Inferior parietal cortex (tissue), 1 donor: ENCODE data around the gene YBEY.
"Not testable (repeated sequence)": the region's sequence is repeated elsewhere in the genome, so short reads cannot be mapped to it uniquely, and the experiment has no call there.

Experiments used
- DNase-seq: peaks from one replicate; pipeline ENCODE4 v3.0.0-alpha.2; 2016; ENCODE audit errors: extremely low spot score

YBEY gene

DNA sequence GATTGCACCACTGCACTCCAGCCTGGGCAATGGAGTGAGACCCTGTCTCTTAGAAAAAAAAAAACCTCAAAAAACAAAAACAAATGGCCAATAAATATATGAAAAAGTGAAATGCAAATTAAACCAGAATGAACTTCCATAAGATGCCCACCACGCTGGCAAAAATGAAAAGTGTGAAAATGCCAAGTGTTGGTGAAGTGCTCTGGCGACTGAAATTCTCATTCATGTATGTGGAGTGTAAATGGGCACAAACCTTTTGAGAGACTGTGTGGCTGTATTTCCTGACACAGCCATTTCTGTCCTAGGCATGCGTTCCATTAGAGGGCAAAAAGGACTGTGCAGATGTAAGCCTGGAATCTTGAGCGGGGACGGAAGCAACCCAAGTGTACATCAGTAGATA lies 18.3 kb downstream of the YBEY start:
- no peak for DNase-seq

DNA sequence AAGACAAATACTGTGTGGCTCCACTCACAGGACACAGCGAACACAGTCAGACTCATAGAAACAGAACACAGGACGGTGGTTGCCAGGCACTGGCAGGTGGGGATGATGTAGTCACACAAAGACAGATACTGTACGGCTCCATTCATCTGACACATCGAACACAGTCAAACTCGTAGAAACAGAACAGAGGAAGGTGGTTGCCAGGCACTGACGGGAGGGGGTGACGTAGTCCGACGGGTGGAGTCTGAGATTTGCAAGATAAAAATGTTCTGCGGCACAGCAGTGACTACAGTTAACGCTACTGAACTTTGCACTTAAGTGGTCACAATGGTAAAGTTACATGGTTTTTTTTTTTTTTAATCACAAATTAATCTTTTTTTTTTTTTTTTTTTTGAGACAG lies 18.8 kb downstream of the YBEY start:
- no peak for DNase-seq

DNA sequence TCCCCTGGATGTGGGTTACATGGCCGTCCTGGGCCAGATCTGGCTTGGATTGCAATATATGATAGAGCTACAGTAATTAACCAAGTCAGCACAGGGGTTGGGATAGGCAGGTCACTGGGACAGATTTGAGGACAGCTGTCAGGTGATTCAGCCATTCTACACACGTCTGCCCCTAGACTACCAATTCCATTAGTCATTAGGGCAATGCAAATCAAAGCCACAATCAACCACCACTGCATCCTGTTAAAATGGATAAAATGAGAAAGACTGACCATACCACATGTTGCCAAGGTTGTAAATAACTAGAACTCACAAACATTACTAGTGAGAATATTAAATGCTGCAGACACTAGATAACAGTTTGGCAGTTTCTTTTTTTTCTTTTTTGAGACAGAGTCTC lies 21.5 kb downstream of the YBEY start:
- DNase-seq, result no peak

DNA sequence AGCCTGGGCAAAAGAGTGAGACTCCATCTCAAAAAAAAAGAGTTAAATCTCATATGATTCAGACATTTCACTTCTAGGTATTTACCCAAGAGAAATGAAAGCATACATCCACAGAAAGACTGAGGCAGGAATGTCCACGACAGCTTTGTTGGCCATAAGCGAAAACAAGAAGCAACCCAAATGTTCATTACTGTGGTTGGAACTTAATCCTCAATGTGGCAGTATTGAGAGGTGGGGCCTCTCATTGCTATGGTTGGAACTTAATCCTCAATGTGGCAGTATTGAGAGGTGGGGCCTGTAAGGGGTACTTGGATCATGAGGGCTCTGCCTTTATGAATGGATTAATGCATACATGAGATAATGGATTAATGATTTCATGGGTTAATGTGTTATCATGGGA lies 22.3 kb downstream of the YBEY start:
- no peak for DNase-seq

DNA sequence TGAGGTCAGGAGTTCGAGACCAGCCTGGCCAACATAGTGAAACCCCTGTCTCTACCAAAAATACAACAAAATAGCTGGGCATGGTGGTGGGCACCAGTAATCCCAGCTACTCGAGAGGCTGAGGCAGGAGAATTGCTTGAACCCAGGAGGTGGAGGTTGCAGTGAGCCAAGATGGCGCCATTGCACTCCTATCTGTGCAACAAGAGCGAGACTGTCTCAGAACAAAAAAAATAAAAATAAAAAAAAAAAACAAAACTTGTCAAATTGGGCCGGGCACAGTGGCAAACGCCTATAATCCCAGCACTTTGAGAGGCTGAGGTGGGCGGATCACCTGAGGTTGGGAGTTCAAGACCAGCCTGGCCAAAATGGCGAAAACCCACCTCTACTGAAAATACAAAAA lies 24.1 kb downstream of the YBEY start:
- DNase-seq, result not testable (repeated sequence)

DNA sequence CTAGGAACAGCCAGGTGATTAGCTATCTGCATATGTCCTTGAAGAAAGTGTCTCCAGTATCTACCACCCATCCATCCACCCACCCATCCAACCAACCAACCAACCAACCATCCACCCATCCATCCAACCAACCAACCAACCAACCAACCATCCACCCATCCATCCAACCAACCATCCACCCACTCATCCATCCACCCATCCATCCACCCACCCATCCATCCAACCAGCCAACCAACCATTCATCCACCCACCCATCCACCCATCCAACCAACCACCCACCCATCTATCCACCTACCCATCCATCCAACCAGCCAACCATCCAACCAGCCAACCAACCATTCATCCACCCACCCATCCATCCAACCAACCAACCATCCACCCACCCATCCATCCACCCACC lies 25.4 kb downstream of the YBEY start:
- no peak for DNase-seq

DNA sequence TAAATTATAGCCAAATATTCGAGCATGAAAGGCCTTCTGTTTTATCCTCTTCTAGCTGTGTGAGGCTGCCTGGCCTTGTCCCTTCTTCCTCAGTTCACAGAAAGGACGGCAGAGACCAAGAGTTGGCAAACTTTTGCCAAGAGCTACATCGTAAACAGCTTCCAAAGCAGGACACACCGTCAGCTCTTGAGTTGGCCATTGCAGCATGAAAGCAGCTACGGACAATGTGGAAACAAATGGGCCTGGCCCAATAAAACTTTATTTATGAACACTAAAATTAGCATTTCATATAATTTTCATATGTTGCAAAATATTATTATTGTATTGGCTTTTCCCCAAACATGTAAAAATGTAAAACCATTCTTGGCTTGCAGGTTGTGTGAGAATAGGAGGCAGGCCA lies 26.8 kb downstream of the YBEY start:
- no peak for DNase-seq

DNA sequence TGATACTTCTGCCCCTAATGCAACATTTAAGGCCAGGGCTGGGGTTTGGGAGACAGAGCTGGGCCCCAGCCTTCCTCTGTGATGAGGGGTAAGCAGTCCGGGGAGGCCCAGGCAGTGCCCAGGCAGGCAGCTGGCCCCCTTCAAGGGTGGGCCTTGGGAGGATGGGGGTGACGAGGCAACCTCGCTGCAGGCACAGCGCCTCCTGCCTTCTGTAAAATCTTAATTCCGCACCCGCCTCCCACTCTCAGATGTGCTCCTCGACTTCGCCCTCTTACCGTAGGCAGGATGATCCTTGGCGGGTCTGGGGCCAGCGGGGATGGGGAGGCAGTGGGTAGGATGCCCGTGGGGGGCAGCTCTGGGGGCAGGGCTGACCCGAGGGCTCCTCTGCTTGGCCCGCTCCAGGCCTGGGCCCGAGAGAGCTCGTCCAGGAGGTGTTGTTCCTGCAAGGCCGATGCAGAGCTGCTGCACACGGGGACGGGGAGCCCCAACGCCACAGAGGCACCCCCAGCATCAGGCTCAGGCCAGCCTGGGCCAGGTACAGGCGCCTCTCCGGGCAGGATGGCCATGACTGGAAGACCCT lies 28.4 kb downstream of the YBEY start:
- DNase-seq, result no peak

DNA sequence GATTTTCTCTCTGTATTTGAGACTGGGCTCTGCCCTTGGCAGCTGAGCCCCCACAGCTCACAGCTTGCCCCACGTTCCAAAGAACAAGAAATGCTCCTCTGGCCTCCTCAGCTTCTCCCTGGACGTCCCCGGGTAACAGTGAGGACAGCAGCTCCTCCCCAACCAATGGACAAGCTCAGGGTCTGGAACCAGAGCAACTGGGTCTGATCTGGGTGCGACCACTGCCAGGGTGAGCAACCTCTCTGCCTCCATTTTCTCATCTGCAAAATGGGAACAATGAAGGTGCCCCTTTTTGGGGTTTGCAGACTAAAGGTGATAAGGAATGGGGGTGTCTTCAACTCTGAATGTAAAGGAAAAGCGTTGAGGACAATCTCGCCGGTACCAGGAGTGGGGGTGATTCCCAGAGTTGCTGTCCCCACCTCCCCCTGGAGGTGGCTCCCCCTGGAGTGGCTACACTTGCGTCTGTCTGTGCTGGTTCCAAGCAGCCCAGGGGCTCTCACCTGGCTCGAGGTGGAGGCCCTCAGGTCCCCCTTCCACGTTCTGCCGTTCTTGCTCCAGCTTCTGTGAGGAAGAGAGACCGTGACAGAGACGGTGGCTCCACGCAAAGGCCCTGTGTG lies 30.7 kb downstream of the YBEY start:
- DNase-seq, result no peak

DNA sequence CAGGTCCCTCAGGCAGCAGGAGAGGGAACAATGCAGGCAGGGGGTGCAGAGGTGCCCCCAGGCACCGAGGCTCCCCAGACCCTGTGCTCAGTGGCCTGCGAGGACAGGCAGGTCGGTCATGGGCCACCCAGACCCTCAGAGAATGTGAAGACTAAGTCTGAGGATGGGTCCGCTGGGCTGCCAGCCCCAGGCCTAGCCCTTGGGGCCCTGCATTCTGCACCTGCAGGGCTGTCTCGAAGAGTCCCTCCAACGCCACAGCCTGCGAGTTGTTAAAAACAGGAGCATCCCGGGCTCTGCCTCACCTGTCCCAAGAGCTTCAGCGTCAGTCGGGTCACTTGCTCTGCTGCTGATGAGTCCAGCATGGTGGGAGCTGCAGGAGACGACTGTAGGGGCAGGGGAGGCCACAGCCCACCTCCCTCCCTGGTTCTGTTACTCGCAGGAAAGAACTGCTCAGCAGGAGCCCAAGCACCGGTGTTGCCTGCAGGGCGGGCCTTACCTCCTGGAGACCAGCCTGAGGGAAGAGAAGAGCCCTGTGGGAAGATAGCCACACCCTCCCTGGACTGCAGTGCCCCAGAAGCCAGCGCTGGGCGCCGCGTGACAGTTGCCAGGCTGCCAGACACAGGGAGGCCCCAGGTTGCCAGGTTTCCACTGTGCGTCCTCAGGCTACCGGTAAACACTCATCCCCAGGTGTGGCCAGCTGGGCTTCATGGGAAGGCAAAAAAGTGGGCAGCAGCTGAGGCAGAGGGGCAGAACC lies 31.7 kb downstream of the YBEY start:
- DNase-seq, result no peak

DNA sequence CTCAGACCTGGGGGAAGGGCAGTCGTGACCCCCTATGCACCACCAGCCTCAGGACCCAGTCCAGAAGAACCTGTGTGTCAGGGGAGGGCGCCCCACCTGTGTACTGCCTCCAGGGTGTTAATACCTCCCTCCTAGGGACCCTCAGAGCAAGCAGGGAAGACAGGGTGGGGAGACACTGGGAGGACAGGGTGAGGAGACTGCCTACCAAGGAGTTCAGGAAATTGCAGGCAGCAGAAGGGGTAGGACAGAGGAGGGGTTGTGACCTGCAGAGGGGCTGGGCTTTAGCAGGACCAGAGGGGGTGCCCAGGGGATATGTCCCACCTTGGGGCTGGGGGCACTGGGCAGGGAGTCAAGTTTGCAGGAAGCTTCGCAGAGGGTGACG lies 32.3 kb downstream of the YBEY start:
- no peak for DNase-seq

DNA sequence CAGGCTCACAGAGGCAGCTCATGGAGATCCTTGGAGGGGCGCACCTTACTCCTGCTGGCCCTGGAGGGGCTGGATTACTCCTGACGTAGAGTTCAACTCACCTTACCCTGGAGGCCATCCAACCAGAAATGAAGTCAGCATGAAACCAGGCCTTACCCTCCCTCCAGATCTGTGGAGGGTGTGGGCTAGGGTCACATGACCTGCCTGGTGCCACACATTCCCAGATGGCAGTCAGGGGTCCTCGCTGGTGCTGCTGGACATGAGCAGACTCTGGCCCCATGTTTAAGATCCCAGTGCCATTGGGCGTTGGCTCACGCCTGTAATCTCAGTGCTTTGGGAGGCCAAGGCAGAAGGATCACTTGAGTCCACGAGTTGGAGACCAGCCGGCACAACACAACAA lies 33.0 kb downstream of the YBEY start:
- no peak for DNase-seq

DNA sequence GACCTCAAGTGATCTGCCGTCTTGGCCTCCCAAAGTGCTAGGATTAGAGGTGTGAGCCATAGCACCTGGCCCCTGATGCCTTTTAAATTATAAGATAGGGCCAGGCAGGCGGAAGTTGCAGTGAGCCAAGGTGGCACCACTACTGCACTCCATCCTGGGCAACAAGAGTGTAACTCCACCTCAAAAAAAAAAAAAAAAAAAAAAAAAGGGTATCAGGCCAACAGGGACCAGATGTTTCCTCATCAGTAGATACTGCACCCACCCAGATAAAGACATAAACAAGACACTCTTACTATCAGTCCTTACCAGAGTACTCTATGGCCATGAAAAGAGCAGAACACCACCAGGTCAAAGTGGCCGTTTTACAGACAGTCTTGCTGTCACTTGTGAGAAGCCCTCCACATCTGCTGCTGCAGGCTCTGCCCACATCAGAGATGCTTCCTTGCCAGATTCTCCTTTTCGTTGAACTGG lies 34.2 kb downstream of the YBEY start:
- DNase-seq, result no peak

DNA sequence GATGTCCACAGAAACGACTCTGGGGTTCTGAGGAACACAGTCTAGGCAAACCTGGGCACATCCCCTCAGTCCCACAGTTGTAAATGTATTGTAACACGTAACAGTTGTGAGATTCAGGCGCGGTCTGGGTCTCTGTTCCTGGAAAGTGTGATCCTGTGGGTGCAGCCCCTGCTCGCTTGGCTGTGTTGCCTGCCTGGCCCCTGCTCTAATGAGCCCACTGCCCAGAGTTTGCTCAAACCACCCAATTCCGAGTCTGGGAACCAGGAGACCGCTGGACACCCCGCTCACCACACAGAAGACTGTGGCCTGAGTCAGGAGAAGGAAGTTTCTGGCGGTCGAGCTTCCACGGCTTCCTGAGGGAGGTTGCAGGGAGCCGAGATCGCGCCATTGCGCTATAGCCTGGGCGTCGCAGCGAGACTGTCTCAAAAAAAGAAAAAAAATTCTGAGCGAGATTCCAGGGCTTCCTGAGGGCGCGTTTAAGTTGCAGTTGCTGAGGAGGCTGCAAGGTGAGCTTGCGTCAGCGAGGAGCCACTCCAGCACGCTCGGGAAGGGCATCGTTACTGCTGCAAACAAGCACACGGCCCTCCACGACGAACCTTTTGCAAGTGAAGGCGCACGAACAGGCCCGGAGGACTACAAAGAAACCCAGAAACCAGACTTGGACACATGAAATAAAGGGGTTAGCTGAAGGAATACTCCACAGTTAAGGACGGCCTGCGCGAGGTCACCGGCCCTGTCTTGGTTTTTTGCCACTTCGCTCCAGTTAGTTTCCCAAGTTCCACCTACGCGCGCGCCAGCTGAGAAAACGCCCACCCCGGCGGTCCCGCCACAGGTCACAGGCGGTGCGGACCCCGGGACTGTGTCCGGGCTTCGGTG lies 36.4 kb downstream of the YBEY start:
- no peak for DNase-seq

DNA sequence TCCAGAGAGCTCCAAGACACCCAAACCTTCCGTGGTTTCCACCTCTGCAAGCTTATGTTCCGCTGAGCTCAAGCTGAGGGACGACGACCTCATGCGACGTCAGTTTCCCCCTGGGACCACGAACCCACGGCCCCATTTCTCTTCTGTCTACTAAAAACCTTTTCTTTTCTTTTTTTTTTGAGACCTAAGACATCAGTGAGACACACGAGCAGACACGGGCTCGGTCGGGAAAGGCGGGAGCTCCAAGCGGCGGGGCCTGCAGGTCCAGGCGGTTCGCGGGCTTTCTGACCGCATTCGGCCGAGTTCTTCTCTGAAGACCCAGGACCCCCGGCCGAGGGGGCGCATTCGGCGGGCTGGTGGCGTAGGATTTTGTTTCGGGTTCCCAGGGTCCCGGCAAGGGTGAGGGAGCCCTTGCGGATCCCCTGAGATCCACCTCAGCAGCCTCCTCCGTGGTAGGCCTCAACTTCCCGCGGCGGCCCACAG lies 37.1 kb downstream of the YBEY start:
- DNase-seq, result no peak

DNA sequence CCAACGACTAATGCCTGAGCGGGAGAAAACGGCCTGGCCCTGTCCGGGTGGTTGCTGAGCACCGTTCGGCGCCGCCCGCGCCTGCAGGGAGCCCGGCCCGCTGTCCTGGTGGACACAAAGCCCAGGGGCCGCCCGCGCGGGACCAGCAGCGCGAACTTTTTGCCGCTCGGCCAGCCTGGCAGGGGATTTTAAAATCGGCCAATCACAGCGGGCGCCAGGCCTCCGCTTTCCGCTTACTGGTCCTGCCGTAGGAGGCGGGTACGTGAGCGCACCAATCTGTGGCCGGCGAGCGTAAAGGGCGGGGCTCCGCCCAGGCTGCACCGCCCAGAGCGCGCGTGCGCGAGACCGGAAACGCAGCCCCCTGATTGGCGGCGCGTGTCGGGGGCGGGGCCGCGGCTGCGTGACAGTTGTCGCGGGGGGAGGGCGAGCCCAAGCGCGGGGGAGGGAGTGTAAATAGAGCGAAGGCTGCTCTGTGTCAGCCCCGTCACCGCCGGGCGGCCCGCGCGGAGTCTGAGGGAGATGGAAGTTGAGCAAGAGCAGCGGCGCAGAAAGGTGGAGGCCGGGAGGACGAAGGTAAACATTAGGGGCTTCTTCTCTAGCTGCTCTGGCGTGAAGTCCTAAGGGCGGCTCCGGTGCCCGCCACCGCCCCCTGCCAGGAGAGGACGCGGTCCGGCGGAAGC lies 37.7 kb downstream of the YBEY start, which contains the start of the genes C21orf58 and PCNT:
Gene C21orf58, minus strand, starts transcription at position 161 of the 680 bp plus-strand sequence. CDS start 1,132 bp downstream, outside the sequence.
Gene PCNT, plus strand, starts transcription at position 447 of the 680 bp plus-strand sequence. Its CDS starts 73 bp downstream, at position 520.
- DNase-seq, result peak; percentile 97

DNA sequence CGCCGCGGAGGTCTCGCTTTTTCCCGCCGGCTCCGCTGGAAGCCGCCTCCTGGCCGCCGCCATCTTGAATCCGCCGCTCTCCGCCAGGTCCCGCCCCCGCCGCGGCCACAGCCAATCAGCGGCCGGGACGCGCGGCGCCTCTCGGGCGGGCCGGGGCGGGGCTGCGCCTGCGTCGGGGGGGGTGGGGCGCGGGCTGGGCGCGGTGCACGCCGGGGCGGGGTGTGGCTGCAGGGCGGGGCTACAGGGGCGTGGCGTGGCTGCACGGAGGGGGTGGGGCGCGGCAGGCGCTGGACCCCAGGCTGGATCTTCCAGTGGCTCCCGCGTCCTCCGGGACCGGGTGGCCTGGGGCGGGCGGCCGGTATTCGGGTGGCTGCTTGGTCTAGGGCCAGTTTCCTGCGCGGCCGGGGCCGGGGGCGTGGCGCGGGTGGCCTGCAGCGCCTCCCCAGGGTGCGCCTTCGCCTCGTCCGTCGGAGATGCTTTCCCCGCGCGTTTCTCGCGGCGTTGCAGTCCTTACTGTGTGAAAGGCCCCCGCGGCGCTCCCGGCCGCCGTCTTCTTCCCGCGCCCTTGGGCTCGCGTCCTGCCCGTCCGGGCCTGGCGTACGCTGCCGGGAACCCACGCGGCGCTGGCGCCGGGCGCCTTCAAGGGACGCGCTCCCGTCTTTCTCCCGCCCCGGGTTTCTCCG lies 38.4 kb downstream of the YBEY start:
- DNase-seq, result peak; percentile 78

DNA sequence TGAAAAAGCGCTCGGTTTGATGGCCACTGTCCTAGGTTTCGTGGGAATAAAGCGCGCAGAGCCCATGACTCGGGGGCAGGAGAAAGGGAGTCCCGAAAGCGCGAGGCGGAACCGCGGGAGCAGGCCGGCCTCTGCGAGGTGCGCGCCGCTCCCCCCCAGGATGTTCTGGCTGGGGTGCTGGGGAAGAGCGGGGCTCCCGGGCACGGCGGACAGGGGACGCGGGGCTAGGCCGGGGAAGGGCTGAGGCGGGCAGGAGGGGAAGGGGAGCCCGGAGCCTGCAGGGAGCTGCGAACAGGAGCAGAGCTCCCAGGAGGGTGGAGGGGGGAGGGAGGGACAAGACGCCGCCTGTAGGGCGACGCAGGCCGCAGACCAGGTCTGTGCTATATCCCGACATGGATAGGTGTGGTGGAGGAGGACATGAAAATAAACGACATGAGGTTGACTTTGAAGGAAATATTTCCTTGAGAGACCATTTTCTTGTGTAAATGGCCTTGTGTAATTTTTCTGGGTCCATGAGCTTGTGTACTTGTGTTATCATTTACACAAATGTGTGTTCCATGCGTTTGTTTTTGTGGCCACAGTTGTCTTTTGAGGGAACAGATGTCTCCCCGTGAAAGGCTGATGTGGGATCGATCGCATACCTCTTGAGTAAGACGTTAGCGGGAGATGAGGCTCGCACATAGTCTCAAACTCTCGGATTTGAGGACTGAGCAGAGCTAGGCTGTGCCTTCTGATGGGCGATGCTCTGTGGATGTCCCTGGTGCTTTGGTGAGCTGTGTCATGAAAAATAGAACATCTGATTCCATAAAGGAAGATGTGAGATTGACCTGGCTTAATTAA lies 39.2 kb downstream of the YBEY start:
- peak; percentile 45 for DNase-seq

DNA sequence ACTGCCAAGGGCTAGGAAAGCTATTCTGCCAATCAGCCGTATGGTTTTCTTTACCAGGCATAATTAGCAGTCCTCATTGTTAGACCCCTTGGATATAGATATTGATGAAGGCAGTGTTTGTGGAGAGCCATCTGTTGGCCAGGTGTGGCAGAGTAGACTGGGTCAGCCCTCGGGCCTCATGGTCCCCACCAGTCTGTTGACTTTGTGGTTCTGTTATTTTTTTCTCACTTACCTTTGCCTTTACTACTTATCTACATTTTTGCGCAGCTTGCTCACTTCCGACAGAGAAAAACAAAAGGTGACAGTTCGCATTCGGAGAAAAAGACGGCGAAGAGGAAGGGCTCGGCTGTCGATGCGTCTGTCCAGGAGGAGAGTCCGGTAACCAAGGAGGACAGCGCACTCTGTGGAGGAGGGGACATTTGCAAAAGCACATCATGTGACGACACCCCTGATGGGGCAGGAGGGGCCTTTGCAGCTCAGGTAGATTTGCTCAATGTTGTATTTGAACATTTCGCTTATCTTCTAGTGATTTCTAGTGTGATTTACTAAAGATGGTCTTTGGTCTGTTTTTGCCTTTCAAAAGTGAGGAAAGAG lies 40.1 kb downstream of the YBEY start:
- no peak for DNase-seq
